Hematopoietic multipotent progenitor cell treated with erythropoietin and hydrocortisone succinate and interleukin-3 and kit ligand, for 4 days (in vitro differentiated cells): ENCODE data around the gene SRCIN1.

Experiments
- DNase-seq: peaks from one replicate; pipeline ENCODE4 v3.0.0-alpha.2; 2015

The SRCIN1 gene

DNA sequence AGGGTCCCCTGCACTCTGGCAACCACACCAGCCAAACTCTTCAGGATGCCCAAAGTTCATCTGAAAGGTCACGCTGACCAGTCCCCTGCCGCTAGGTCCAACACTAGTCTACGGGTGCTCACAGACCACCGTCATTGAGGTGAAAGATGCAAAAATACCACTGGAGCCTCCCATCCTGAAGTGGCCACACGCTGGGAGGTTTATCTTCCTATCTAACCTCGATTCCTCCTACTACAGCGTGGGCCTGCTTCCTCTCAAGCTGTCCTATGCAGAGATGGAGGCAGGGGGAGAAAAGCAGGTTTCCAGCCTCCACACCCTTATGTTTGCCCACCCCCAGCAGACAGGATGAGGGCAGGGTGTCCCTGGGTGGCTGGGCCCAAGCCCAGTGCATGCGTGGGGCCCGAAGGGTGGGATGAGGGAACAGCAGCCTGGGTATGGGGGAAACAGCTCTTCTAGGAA is 6.3 kb downstream of the SRCIN1 start:
- no peak for DNase-seq

DNA sequence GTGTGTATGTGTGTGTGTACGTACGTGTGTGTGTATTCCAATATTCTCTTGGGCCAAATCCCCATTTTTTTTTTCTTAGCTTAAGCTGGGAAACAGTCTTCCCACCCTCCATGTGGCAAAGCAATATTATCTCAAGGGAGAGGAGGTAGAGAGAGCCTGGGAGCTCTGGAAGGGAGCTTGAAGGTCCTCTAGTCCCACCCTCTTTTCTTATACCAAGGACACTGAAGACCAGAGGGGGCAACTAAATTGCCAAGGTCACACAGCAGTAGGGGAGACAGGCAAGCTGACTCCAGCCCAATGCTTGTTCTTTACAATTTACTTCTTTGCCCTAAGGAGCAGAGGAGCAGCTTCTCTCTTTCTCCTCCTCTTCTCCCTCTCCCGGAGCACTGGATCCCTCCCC is 6.8 kb downstream of the SRCIN1 start:
- DNase-seq, result no peak

GRCh38 chr17:38598536-38598935 is 7.2 kb downstream of the SRCIN1 start:
- DNase-seq, result peak; percentile 84

- DNase-seq, result no peak
These were observed 8.4 kb downstream of the SRCIN1 start for GRCh38 chr17:38597375-38597774.

DNA sequence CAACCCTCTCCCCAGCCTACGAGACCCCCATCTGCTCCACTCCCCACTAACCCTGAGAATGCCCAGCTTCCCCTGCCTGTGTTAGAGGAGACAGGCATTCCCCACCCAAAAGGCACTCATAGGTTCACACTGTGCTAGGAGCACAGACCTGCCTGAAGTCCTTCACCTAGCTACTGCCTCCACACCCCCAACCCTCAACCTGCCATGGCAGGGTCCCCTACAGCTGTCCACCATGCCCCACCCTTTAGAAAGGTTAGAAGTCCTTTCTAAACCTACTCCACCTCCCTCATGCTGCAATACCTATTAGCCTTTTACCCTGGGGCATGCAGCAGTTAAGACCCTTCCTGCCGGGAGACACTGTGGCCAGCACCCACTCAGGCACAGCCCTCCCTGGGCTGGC is 9.1 kb downstream of the SRCIN1 start:
- DNase-seq, result no peak

GRCh38 chr17:38595892-38596291 is 9.9 kb downstream of the SRCIN1 start:
- no peak for DNase-seq

- no peak for DNase-seq
These were observed 11.6 kb downstream of the SRCIN1 start for GRCh38 chr17:38594152-38594551.

GRCh38 chr17:38592487-38592886 is 13.3 kb downstream of the SRCIN1 start:
- DNase-seq, result no peak

GRCh38 chr17:38591759-38592241 is 14.0 kb downstream of the SRCIN1 start:
- DNase-seq, result peak; percentile 88

DNA sequence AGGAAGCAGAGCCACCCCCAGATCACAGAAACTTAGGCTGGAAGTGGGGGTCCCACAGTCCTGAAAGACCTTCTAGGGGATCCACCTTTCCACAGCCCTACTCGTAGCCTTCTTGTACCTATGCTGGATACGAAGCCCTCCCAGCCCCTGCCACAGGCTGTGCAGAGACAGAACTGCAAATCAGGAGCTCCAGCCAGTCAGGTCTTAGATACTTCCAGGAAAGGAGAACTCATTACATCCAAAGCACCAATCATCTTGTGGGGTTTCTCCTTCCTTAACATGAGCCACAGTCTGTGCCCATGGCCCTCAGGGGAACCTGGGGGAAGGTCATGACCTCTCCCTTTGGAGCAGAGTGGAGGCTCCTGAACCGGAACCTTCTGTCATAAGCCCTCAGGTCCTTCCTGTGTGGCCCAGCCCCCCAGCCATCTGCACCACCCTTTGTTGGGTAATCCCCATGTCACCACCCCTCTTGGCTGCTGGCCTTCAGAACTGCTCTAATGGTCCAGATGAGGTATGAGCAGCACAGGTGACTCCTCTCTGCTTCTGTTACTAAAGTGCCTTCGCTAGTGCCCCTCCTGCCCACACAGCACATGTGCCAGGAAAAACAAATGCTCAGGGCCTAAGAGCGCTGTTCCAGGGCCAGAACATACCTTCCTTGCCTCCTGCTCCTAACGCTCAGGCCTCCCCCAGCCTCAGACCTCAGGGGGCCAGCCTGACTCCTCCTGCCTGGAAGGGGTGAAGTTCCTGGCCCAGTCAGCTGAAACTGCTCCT is 14.6 kb downstream of the SRCIN1 start:
- DNase-seq, result peak; percentile 49

- DNase-seq, result no peak
These were observed 16.2 kb downstream of the SRCIN1 start for GRCh38 chr17:38589462-38590114.

DNA sequence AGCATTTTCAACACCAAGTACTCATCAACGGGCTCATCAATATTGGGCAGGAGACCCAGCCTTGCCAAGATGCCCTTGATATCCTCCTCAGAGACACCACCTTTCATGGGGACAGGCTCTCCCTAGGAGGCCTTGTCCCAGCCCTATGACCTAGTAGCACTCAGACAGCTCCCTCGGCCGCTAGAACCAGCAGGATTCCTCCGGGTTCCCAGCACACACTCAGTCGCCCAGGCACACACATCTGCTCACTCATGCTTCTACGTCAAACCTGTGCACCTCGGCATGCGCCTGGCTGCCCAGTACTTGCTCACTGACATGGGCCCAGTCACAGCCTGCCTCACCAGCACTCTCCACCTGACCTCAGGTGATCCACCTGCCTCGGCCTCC is 17.0 kb downstream of the SRCIN1 start:
- DNase-seq, result no peak

GRCh38 chr17:38587947-38588787 is 17.6 kb downstream of the SRCIN1 start:
- peak; percentile 46 for DNase-seq

DNA sequence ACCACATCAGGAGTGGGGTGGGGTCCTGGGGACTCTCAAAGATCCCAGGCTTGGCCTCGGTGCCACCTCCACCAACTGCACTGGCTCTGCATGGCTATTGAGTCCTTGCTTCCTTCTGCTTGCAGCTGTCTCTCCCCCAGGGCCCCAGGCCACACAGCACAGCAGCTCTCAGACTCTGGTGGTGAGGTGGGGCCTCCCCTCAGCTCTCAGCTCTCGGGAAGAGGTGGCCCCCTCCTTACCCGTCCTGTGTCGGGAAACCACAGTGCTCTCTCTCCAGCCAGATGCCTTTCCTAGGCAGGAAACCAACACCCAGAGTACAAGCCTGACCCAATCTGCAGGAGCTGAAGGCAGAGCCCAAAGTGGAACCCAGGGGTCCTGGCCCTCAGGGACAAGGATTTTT is 18.5 kb downstream of the SRCIN1 start:
- no peak for DNase-seq

GRCh38 chr17:38586788-38587187 is 19.0 kb downstream of the SRCIN1 start:
- no peak for DNase-seq

DNA sequence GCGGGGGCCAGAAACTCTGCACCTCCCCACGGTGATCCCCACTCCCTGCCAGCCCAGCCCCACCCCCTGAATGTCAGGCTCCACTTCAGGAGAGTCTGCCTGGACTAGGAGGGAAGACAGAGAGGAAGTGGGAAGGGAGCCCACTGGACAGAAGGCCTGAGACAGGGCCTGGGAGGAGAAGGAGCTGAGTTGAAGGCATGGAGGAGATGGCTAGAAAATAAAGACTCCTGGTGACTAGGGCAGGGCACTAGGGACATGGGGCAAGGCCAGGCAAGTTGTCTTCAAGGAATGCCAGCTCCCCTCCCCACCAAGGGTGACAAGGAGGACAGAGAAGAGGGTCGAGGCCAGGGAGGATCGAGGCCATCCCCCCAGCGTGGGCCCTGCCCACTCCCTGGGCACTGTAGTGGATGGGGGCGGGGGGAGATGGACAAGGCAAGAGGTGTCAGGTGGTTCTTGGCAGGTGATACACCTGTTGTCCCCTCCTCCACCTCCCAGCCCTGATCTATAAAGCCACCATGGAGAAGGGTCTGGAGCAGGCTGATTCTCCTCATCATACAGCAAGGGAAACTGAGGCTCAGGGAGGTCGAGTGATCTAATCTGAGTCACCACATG is 19.7 kb downstream of the SRCIN1 start:
- no peak for DNase-seq

GRCh38 chr17:38585056-38585917 is 20.5 kb downstream of the SRCIN1 start:
- DNase-seq, result no peak

DNA sequence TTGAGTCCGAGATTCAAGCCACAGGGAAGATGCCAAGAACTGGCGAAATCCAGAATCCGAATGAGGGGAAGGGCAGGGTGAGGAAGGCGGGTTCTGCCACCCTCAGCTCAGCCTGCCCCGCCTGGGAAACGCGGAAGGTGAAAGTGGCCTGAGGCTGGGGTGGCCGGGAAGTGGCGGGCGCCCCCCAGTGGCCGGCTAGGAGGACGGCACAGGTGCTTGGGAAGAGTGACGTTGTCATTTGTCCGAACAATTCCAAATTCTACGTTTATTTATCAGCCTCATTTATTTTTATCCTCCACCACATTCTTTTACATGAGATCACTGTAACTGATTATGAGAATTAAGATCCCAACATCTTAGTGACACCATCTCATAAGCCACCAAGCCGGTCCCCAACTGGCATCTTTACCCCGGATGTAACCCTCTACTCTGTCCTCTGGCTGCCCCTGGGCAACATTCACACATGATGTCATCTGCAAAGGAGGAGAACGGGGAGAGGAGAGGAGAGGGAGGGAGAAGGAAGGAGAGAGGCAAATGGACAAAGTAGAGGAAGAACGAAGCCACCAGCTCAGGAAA is 21.3 kb downstream of the SRCIN1 start:
- DNase-seq, result peak; percentile 66

- DNase-seq, result no peak
These were observed 21.9 kb downstream of the SRCIN1 start for GRCh38 chr17:38583828-38584349.

DNA sequence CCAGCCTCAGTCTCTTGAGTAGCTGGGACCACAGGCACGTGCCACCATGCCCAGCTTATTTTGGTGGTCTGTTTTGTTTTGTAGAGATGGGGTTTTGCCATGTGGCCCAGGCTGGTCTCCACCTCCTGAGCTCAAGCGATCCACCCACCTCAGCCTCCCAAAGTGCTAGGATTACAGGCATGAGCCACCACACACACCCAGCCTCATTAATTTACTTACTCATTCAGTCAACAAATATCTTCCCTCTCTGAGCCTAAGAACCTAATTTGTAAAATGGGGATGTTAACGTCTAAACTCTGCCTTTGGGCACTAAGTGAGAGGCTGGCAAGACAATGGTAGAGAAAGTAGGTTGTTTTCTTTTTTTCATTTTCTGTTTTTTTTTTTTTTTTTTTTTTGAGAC is 22.6 kb downstream of the SRCIN1 start:
- DNase-seq, result no peak

- DNase-seq, result no peak
These were observed 23.7 kb downstream of the SRCIN1 start for GRCh38 chr17:38582069-38582468.
